GM12875 (cell line): ENCODE measurements around the gene PODNL1.
"Not testable (repeated sequence)": the region's sequence is repeated elsewhere in the genome, so short reads cannot be mapped to it uniquely, and the experiment has no call there.

ENCODE experiments used
- H3K4me3 ChIP-seq: one replicate; pipeline ENCODE4 v1.5.1; 2011; ENCODE audit warnings: low read depth, low read length, control low read depth
- TF ChIP-seq, protein P1 (sequence below): IDR thresholded peaks from 2 replicates; pipeline ENCODE4 v1.5.1; 2011; ENCODE audit warnings: low read depth, mild to moderate bottlenecking, control low read depth, inconsistent platforms, low read length, moderate library complexity, borderline replicate concordance; ENCODE audit not compliant: insufficient read depth

Gene PODNL1

DNA sequence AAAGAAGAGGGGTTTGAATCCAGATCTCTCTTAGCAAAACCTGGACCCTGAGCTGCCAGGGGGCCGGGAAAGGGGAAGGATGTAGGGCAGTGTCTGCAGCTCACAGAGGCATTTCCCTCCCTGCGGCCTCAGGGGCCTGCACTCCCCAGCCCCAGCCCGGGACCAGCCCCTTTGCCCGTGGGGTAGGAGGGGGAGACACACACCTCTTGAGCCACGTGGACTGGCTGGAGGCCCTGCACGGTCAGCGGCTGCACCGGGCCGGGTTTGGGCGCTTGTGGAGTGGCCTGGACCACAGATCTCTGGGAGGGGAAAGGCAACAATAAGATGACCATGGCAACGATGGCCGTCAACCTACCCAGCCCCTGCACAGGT lies 41.0 kb upstream of the PODNL1 start:
- no peak overlapping the region for H3K4me3 ChIP-seq
- TF ChIP-seq, protein P1, sequence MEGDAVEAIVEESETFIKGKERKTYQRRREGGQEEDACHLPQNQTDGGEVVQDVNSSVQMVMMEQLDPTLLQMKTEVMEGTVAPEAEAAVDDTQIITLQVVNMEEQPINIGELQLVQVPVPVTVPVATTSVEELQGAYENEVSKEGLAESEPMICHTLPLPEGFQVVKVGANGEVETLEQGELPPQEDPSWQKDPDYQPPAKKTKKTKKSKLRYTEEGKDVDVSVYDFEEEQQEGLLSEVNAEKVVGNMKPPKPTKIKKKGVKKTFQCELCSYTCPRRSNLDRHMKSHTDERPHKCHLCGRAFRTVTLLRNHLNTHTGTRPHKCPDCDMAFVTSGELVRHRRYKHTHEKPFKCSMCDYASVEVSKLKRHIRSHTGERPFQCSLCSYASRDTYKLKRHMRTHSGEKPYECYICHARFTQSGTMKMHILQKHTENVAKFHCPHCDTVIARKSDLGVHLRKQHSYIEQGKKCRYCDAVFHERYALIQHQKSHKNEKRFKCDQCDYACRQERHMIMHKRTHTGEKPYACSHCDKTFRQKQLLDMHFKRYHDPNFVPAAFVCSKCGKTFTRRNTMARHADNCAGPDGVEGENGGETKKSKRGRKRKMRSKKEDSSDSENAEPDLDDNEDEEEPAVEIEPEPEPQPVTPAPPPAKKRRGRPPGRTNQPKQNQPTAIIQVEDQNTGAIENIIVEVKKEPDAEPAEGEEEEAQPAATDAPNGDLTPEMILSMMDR: no peak

DNA sequence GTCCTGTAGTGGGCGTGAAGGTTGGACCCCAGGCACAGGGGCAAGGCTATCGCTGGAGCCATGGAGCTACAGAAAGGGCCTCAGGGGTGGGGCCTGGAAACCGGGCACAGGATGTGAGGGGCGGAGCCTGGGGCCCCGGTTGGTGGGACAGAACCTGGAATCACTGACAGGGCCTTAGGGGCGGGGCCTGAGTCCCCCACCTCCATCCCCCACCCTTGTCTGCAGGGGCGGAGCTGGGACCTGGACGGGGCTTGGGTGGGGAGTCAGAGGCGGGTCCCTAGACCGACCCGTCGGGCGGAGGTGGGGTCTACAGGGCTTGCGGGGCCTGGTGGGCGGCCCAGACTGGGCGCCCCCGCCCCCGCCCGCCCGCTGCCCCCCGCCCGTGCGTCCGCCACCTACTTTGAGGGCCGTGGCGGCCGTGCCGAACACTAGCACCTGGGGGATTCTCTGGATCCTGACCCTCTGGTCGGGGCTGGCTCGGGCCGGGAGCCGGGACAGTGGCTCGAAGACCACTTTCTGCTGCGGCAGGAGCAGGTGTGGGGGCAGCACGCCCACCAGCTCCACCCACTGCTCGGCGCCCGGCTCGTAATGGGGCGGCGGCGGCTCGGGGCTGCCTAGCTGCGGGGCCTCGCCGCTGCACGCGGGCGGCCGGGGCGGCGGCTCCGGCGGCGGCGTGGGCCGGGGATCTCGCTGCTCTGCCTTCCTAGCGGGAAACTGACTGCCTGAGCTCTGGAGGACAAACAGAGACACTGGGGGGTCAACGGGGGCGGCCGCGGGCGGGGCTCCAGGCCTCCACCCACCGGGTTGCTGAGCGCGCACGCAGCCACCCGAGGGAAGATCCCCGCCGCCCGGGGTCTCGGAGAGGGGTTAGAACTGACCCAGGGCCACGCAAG lies 40.4 kb upstream of the PODNL1 start:
- H3K4me3 ChIP-seq: no peak overlapping the region
- TF ChIP-seq, protein P1: no peak

DNA sequence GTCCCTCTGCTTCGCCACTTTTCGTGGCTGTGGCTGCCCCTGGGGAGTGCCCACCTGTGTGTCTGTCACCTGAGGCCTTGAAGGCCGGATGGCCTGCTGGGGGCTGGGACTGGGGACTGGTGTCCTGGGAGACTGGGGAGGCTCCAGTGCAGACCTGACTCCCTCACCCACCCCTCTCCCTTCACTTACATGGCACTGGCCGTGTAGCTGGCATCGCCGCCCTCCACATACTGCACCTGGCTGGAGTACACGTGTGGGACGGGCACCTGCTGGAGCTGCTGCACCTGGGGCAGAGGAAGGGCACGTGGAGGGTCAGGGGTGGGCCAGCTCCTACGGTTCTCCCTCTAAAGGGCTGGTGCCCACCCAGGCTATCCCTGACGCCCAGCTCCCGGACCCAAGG lies 39.6 kb upstream of the PODNL1 start:
- TF ChIP-seq, protein P1: no peak
- no peak overlapping the region for H3K4me3 ChIP-seq

DNA sequence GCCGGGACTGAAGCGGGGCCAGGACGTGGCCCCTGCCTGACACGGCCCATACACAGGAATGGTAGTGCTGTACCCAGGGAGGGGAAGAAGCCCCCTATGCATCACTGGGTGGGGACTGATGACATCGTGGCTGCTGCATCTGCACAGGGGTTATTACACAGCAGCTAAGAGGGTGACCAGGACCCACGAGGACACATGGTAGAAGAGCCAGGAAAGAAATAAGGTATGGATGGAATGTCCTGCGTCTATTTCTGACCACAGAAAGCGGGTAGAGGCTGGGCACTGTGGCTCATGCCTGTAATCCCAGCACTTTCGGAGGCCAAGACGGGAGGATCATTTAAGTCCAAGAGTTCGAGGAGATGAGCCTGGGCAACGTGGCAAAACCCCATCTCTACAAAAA lies 38.2 kb upstream of the PODNL1 start:
- no peak overlapping the region for H3K4me3 ChIP-seq
- TF ChIP-seq, protein P1: no peak

DNA sequence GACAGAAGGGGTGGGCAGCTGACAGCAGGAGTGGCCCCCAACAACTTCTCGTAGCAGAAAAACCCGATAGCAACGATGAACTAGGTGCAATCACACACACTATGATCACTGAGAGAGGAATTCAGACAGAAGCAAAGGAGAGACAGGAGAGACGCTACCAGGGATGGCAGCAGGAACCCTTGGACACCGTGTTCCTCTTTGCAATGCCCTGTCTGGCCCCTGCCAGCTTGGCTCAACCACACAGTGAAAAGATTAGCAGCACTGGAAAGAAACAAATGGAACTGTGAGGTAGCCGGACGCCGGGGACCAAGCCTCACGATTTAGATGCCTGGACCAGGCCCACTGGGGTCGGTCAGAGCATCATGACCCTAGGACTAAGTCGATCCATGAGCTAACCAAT lies 37.7 kb upstream of the PODNL1 start:
- TF ChIP-seq, protein P1: no peak
- H3K4me3 ChIP-seq: no peak overlapping the region

DNA sequence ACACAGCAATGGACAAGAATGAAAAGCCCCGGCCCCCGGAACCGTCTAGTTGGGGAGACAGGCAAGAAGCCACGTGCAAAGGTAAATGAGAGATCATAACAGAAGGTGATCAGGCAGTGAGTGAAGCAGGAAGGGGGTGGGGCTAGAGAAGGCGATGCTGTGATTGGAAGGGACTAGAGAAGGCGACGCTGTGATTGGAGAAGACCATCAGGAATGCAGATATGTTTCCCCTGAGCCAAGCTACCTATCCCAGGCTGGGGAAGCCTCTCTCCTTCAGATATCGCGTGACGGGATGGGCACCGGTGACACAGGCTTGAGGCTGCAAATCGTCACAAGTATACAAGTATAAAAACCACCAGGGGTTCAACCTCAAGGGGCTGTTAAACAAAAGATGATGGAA lies 35.9 kb upstream of the PODNL1 start:
- no peak overlapping the region for H3K4me3 ChIP-seq
- TF ChIP-seq, protein P1: no peak

DNA sequence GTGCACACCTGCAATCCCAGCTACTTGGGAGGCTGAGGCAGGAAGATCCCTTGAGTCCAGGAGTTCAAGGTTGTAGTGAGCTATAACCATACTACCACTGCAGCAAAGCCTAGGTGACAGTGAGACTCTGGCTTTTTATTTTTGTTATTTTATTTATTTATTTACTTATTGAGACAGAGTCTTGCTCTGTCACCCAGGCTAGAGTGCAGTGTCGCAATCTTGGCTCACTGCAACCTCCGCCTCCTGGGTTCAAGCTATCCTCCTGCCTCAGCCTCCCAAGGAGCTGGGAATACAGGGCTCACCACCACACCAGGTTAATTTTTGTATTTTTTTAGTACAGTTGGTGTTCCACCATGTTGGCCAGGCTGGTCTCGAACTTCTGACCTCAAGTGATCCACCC lies 35.3 kb upstream of the PODNL1 start:
- H3K4me3 ChIP-seq: not testable (repeated sequence)
